Suprapubic skin (tissue), 4 donors: ENCODE results near the gene CEP83.

ENCODE experiments used
- EP300 ChIP-seq: sonication (generic); formaldehyde crosslinking; IDR thresholded peaks from one replicate; pipeline ENCODE4 v1.6.1; 2017; ENCODE audit warnings: antibody characterized with exemption
- POLR2A ChIP-seq, 2 donors: fragments of 450-650 bp; IDR thresholded peaks; one replicate each; pipeline ENCODE4 v1.6.1; 2017; ENCODE audit warnings: antibody characterized with exemption in 2 of 2, mild to moderate bottlenecking in 2 of 2, moderate library complexity in 2 of 2
- POLR2AphosphoS5 ChIP-seq, 3 donors: sonication (generic); formaldehyde crosslinking; IDR thresholded peaks; one replicate each; pipeline ENCODE4 v1.6.1; 2017; ENCODE audit warnings: antibody characterized with exemption in 3 of 3
- TF ChIP-seq, protein P1 (sequence below), 2 donors: fragments of 200-600 bp in 1 of 2; fragments of 450-650 bp in 1 of 2; sonication (generic) in 1 of 2; IDR thresholded peaks; one replicate each; pipeline ENCODE4 v1.5.1; 2016 to 2019; ENCODE audit warnings: antibody characterized with exemption in 2 of 2, mild to moderate bottlenecking in 1 of 2, moderate library complexity in 1 of 2

- no peak for TF ChIP-seq POLR2A (IDR thresholded peaks at IDR 0.05)
- TF ChIP-seq, protein P1, sequence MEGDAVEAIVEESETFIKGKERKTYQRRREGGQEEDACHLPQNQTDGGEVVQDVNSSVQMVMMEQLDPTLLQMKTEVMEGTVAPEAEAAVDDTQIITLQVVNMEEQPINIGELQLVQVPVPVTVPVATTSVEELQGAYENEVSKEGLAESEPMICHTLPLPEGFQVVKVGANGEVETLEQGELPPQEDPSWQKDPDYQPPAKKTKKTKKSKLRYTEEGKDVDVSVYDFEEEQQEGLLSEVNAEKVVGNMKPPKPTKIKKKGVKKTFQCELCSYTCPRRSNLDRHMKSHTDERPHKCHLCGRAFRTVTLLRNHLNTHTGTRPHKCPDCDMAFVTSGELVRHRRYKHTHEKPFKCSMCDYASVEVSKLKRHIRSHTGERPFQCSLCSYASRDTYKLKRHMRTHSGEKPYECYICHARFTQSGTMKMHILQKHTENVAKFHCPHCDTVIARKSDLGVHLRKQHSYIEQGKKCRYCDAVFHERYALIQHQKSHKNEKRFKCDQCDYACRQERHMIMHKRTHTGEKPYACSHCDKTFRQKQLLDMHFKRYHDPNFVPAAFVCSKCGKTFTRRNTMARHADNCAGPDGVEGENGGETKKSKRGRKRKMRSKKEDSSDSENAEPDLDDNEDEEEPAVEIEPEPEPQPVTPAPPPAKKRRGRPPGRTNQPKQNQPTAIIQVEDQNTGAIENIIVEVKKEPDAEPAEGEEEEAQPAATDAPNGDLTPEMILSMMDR (IDR thresholded peaks at IDR 0.05): no peak
- no peak for TF ChIP-seq POLR2AphosphoS5 (IDR thresholded peaks at IDR 0.05)
- TF ChIP-seq EP300: no peak
Observed at GRCh38 chr12:94260017-94260416, 199.7 kb downstream of the CEP83 start.
